GM18505 (cell line): Measurements from ENCODE around the gene PAIP2.

Experiments used
- ATAC-seq: cut with Tn5 transposase; IDR thresholded peaks from one replicate; pipeline ENCODE4 v1.9.1; 2021; ENCODE audit not compliant: unreplicated experiment
- POLR2A ChIP-seq: IDR thresholded peaks from 4 replicates; pipeline ENCODE4 v1.6.1; 2011; ENCODE audit warnings: borderline replicate concordance; ENCODE audit not compliant: insufficient read depth, insufficient read length; ENCODE audit errors: extremely low read depth

The PAIP2 gene

DNA sequence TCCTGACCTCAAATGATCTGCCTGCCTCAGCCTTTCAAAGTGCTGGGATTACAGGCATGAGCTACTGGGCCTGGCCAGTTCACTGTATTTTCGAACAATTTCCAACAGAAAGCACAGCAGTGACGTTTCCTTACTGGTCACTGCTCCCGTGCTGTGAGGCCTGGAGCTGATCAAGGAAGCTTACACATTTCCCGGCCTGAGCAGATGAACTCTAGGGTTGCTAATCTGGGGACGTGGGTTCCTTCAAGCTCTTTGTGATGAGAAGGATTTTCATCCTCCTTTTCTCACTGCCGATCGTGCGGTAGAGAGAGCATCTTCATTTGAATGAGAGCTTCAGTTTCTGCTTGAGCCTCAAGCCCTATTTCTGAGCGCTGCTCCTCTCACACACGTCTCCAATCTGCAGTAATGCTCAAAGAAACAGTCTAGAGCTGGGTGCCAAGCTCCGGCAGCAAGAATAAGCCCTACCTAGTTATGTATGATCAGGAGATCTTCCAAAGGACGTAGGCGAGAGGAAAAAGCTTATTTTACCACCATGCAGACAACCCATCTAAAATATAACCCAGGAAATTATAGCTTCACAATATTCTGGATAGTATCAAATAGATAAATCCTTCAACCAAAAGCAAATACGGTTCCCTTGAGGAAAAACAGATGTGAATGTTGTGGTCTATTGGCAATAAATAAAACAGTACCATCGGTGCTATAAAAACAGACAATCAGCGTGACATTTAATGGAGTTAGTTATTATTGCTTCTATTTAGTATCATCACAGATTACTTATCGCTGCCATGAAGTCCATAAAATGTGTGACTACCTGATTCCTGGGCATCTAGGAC, 69.6 kb downstream of the PAIP2 start:
- no peak for TF ChIP-seq POLR2A
- no peak for ATAC-seq

DNA sequence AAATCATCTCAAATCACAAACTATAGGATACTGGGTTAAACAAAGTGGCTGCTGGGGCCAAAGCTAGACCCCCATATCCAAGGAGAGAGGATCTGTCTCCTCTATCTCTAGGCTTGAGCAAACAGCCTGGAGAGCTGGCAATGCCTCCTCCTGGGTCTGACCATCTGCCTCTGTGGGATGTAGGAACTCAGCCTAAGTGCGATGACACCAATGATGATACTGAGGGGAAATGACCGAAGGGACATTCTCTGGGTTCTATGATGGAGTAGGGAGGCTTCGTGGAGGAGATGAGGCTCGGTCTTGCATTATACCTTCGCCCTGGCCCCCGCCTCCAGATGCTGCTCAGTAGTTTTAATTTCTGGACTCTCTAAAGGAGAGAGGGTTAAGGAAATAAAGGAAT, 71.5 kb downstream of the PAIP2 start:
- ATAC-seq: no peak
- TF ChIP-seq POLR2A: no peak

DNA sequence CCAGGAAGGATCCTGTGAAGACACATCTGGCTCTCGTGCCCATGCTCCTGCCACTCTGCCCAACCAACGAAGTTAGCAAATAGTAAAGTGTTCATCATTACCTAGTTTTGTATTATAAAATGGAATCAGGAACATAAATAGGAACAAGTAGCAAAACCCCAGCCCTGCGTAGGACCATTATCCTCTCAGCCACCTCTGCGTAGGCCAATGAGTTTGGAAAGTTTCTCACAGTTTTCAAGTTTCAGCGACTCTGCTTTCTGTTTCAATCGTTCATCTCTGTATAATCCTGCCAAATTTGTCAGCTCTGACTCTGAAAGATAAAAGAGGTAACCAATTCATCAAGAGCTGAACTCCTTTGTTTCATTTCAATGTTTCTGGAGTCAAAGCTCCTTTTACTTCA, 72.3 kb downstream of the PAIP2 start:
- ATAC-seq: no peak
- TF ChIP-seq POLR2A: no peak

DNA sequence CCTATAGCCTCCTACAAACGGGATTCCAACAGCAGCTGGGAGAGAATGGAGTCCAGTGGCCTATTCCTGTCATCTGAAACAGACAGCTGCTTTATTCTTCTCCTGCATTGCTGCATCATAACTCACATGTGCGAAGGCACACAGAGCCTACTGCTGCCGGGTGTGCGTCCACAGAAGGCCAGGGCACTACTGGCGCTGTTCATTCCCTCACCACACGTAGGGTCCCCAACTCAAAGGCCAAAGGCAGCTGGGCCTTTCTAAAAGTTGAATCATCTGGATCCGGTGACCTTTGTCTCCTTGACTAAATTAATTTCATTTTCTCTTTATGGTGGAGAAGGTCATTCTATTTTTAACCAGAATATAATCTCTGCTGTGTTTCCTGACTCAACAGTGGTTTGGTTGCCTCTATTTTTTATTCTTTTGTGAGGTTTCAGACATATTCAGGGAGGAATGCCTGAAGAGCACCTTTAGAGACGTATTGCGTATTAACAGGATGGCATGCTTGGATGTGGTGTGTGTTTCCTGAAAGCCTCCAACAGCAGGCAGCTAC, 73.0 kb downstream of the PAIP2 start:
- no peak for TF ChIP-seq POLR2A
- no peak for ATAC-seq

DNA sequence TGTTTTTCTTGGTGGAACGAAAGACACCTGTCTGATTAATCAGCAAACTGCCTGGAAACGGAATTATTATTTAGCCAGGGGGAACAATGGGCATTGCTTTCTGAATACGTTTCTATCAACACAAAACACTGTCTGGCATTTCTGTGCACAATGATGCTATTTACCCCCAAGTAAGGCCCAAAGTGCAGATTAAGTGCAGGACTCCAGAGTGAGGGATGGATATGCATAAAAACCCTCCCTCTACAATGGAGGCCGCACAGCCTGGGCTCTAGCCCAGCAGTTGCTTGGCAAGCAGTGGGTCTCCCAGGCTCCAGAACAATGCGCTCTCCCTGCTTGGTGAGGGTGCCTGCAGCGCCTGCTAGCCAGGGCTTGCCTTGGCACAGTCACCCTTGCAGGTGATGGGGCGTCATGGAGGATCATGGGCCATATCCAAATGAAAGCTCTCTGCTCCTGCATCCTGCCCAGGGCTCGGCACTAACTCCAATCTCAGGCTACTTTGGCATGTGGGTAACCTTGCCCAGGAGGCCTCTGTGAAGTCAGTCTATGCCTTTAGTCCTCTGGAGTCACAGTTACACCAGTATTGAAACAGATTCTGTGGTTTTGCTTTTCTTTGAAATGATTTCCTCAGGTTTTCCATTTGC, 73.7 kb downstream of the PAIP2 start:
- no peak for ATAC-seq
- TF ChIP-seq POLR2A: no peak

DNA sequence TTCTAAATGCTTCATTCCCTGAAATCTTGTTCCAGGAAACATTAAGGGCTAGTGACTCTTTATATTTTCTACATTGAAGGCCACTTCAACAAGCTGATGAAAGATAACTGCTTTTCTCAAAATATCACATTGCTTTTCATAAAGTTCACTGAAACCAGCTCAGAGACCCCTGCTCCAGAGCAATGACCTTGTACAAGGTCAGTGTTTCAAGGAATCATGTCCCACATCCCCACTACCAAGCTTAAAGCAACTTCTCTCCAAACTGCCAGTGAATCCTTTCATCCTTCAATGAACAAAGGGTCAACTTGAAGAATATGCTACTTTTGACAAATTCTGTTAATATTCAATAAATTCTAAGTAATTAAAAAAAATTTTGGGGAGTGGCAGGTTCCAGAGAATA, 74.2 kb downstream of the PAIP2 start:
- TF ChIP-seq POLR2A: no peak

DNA sequence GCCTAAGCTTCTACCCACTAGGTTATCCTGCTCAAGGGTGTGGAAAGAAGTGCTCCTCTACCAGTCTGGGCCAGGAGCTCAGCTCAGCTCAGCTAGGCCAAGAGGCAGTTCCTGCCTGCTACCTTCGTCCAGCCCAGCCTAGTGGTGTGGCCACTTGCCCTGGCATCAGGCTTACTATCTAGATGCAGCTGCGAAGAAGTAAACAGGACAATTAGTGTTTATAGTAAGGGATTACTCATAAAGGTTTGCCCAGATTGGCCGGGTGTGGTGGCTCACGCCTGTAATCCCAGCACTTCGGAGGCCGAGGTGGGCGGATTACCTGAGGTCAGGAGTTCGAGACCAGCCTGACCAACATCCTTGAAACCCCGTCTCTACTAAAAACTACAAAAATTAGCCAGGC, 75.0 kb downstream of the PAIP2 start:
- TF ChIP-seq POLR2A: no peak
- ATAC-seq: no peak

More for the DNA sequence above, 74.2 kb downstream of the PAIP2 start:
- ATAC-seq: no peak

DNA sequence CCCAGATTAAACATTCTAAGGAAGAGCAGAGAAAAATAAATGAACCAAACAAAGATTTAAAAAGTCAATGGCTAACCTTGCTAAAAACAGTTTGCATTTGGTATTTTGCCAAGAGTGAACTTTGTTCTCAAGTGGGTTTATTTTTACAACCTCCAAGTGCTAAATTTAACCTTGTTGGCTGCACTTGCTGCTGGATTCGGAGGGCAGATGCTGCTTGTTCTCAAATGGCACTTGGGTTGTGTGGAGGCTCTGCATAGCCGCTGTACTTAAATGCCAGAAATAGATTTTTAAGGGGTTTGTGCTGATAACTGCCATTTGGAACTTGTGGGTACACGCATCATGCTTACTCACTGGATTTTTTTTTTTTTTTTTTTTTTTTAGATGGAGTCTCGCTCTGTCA, 75.6 kb downstream of the PAIP2 start:
- no peak for ATAC-seq
- TF ChIP-seq POLR2A: no peak

DNA sequence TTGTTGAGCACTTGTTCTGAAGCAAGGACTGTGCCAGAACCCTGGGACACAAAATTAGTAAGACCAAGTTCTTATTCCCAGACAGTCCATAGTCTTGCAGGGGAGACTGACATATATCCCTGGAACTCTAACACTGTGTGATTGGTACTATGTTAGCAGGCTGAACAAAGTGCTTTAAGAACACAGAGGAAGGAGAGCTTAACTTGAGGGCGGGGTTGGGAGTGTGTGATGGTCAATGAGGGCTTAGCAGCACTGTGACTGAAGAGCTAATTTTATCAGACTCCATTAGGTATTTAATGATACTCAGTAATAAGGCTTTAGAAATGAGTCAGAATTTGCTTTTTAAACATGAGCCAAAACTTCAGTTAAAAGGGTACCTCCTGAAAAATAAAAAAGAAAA, 77.1 kb downstream of the PAIP2 start:
- TF ChIP-seq POLR2A: no peak
- ATAC-seq: no peak
